ENCODE data around the gene OCEL1.

Gene OCEL1

GRCh38 chr19:17240826-17241399 is 14.9 kb downstream of the OCEL1 start:
- DNase-seq = no peak

- no peak for DNase-seq
These were observed 16.6 kb downstream of the OCEL1 start for GRCh38 chr19:17242431-17243208.

- no peak for DNase-seq
These were observed 17.3 kb downstream of the OCEL1 start for GRCh38 chr19:17243211-17243829.

- DNase-seq = no peak
These were observed 18.0 kb downstream of the OCEL1 start for GRCh38 chr19:17243830-17244617.

GRCh38 chr19:17244618-17245534 is 18.9 kb downstream of the OCEL1 start:
- no peak for DNase-seq

GRCh38 chr19:17245535-17245984 is 19.5 kb downstream of the OCEL1 start, which contains the start of gene NR2F6:
TSS of gene NR2F6 (minus strand) at chr19:17245919. CDS start at chr19:17245220, 699 bp downstream.
- no peak for DNase-seq

GRCh38 chr19:17246681-17247425 is 20.8 kb downstream of the OCEL1 start:
- no peak for DNase-seq

GRCh38 chr19:17248011-17248776 is 22.2 kb downstream of the OCEL1 start:
- DNase-seq = no peak

GRCh38 chr19:17249887-17250548 is 24.0 kb downstream of the OCEL1 start:
- DNase-seq = no peak

GRCh38 chr19:17254636-17255035 is 28.6 kb downstream of the OCEL1 start:
- no peak for DNase-seq

GRCh38 chr19:17255150-17255621 is 29.2 kb downstream of the OCEL1 start:
- no peak for DNase-seq

- DNase-seq = no peak
These were observed 30.1 kb downstream of the OCEL1 start for GRCh38 chr19:17256130-17256529.

- DNase-seq = no peak
These were observed 33.2 kb downstream of the OCEL1 start for GRCh38 chr19:17259118-17259780.

- no peak for DNase-seq
These were observed 33.9 kb downstream of the OCEL1 start for GRCh38 chr19:17259934-17260333.

- peak; percentile 87 for DNase-seq
These were observed 34.9 kb downstream of the OCEL1 start for GRCh38 chr19:17260842-17261325.

GRCh38 chr19:17262557-17262956 is 36.5 kb downstream of the OCEL1 start:
- DNase-seq = no peak

- DNase-seq = no peak
These were observed 38.0 kb downstream of the OCEL1 start for GRCh38 chr19:17263712-17264640.

GRCh38 chr19:17264641-17264979 is 38.6 kb downstream of the OCEL1 start, which contains the start of gene USHBP1:
TSS of gene USHBP1 (minus strand) at chr19:17264745. CDS start at chr19:17264299, 446 bp downstream.
- DNase-seq = no peak
